Measurements from ENCODE around the gene VSIG4.
"Not testable (repeated sequence)": the region's sequence is repeated elsewhere in the genome, so short reads cannot be mapped to it uniquely, and the experiment has no call there.

The VSIG4 gene

GRCh38 chrX:65975161-65975751, 64.6 kb downstream of the VSIG4 start:
- DNase-seq, result not testable (repeated sequence)
